ENCODE data around the gene TSG101. TPM values are rescaled to one million over a fixed set of nuclear protein-coding genes. Genes with fewer than 3 reads are reported as not detected.

TSG101 gene
- total RNA-seq, 1 experiment from 2014 or later: 46.9 TPM

GRCh38 chr11:18524248-18524647, 2.5 kb downstream of the TSG101 start:
- intact Hi-C loops (cut with micrococcal nuclease): loop anchor here (10.0 kb wide), 1 partner anchor 279 kb away; the partner anchor contains the start of gene SAA2
- H3F3A ChIP-seq (ENCODE audit: low read length, unreplicated experiment): no peaks in the 10 kb centered on the region
- H3K4me2 ChIP-seq (ENCODE audit: low read length): no peak overlapping the region
- DNase-seq (no peak), ATAC-seq (no peak)
- H3K4me3 ChIP-seq (ENCODE audit: low read length): no peak overlapping the region
- TF ChIP-seq CTCF (conservative IDR thresholded peaks at IDR 0.05; ENCODE audit: low read depth, low read length) (no peak), EZH2phosphoT487 (IDR thresholded peaks at IDR 0.05; ENCODE audit: borderline replicate concordance, low read length) (no peak), EZH2 (IDR thresholded peaks at IDR 0.05; ENCODE audit: low read length, unreplicated experiment) (no peak)
- peaks cover 52% of the 10 kb centered on the region for H3K79me2 ChIP-seq (ENCODE audit: low read length)
- peaks cover 17% of the 10 kb centered on the region; the same call in 1 of the 2 replicates for H3K4me1 ChIP-seq (ENCODE audit: insufficient read depth, low read length)
- no peaks in the 10 kb centered on the region for H3K9me2 ChIP-seq (replicated peaks; ENCODE audit: low read length)
- no peaks in the 10 kb centered on the region for H3K9me3 ChIP-seq (ENCODE audit: low read length)
- ChIA-PET POLR2A (ENCODE audit: unreplicated experiment) (no interaction called here), CTCF (no interaction called here)
- H2AFZ ChIP-seq (ENCODE audit: low read length): no peak overlapping the region
- H3K27ac ChIP-seq (ENCODE audit: low read length): no peak overlapping the region
- H3K27me3 ChIP-seq (ENCODE audit: low read length): no peaks in the 10 kb centered on the region
- 0 out of 2 replicates have a peak, but pooled peaks cover 6% of the 10 kb centered on the region for H4K20me1 ChIP-seq (ENCODE audit: low read length)
- H3K9ac ChIP-seq (ENCODE audit: low read length): no peak overlapping the region
- TSS peak; percentile 2 for BruUV-seq (replicated peaks)
- no peaks in the 10 kb centered on the region for H3K36me3 ChIP-seq (ENCODE audit: low read depth, low read length)

GRCh38 chr11:18523084-18523483, 3.7 kb downstream of the TSG101 start:
- CTCF ChIA-PET: no interaction called here
- Histone ChIP-seq H2AFZ (ENCODE audit: low read length) (no peak overlapping the region), H3K4me2 (ENCODE audit: low read length) (no peak overlapping the region; the same call in 1 of the 2 replicates), H4K20me1 (ENCODE audit: low read length) (0 out of 2 replicates have a peak, but pooled peaks cover 6% of the 10 kb centered on the region), H3K79me2 (ENCODE audit: low read length) (peaks cover 43% of the 10 kb centered on the region), H3K36me3 (ENCODE audit: low read depth, low read length) (no peaks in the 10 kb centered on the region), H3K9me3 (ENCODE audit: low read length) (no peaks in the 10 kb centered on the region), H3K9ac (ENCODE audit: low read length) (no peak overlapping the region), H3K9me2 (replicated peaks; ENCODE audit: low read length) (no peaks in the 10 kb centered on the region), H3K27ac (ENCODE audit: low read length) (no peak overlapping the region), H3F3A (ENCODE audit: low read length, unreplicated experiment) (no peaks in the 10 kb centered on the region), H3K4me3 (ENCODE audit: low read length) (no peak overlapping the region), H3K4me1 (ENCODE audit: insufficient read depth, low read length) (peaks cover 17% of the 10 kb centered on the region; the same call in 1 of the 2 replicates), H3K27me3 (ENCODE audit: low read length) (no peaks in the 10 kb centered on the region)
- no peak for ATAC-seq
- POLR2A ChIA-PET (ENCODE audit: unreplicated experiment): interaction anchor here (0.6 kb wide), 2 partner anchors 14 to 91 kb away, joined by 5 to 6 read pairs; no protein-coding TSS in a partner anchor
- peak; percentile 57 for DNase-seq
- no peak for TF ChIP-seq EZH2phosphoT487 (IDR thresholded peaks at IDR 0.05; ENCODE audit: borderline replicate concordance, low read length)
- no peak for TF ChIP-seq EZH2 (IDR thresholded peaks at IDR 0.05; ENCODE audit: low read length, unreplicated experiment)
- intact Hi-C loops (cut with micrococcal nuclease): loop anchor here (10.0 kb wide), 1 partner anchor 278 kb away; the partner anchor contains the start of gene SAA2
- BruUV-seq (replicated peaks): no TSS peak

GRCh38 chr11:18522388-18522787, 4.4 kb downstream of the TSG101 start:
- Histone ChIP-seq H3K9ac (ENCODE audit: low read length) (no peak overlapping the region), H3K4me3 (ENCODE audit: low read length) (no peak overlapping the region), H3K79me2 (ENCODE audit: low read length) (peaks cover 43% of the 10 kb centered on the region), H4K20me1 (ENCODE audit: low read length) (0 out of 2 replicates have a peak, but pooled peaks cover 6% of the 10 kb centered on the region), H3F3A (ENCODE audit: low read length, unreplicated experiment) (no peaks in the 10 kb centered on the region), H3K27ac (ENCODE audit: low read length) (no peak overlapping the region), H3K9me2 (replicated peaks; ENCODE audit: low read length) (no peaks in the 10 kb centered on the region), H3K27me3 (ENCODE audit: low read length) (no peaks in the 10 kb centered on the region), H3K9me3 (ENCODE audit: low read length) (no peaks in the 10 kb centered on the region), H2AFZ (ENCODE audit: low read length) (no peak overlapping the region), H3K4me2 (ENCODE audit: low read length) (no peak overlapping the region), H3K4me1 (ENCODE audit: insufficient read depth, low read length) (peaks cover 14% of the 10 kb centered on the region; the same call in 1 of the 2 replicates), H3K36me3 (ENCODE audit: low read depth, low read length) (no peaks in the 10 kb centered on the region)
- intact Hi-C loops (cut with micrococcal nuclease): loop anchor here (10.0 kb wide), 1 partner anchor 278 kb away; the partner anchor contains the start of gene SAA2
- no peak for ATAC-seq
- CTCF ChIA-PET: no interaction called here
- TF ChIP-seq EZH2phosphoT487 (IDR thresholded peaks at IDR 0.05; ENCODE audit: borderline replicate concordance, low read length) (no peak), CTCF (conservative IDR thresholded peaks at IDR 0.05; ENCODE audit: low read depth, low read length) (no peak), EZH2 (IDR thresholded peaks at IDR 0.05; ENCODE audit: low read length, unreplicated experiment) (no peak)
- DNase-seq: no peak
- BruUV-seq (replicated peaks): no TSS peak
- POLR2A ChIA-PET (ENCODE audit: unreplicated experiment): interaction anchor here (0.6 kb wide), 3 partner anchors 13 to 116 kb away, joined by 3 to 6 read pairs (median 5); no protein-coding TSS in a partner anchor

Measured in PC-3 (cell line).